HepG2 (cell line): Measurements from ENCODE around the gene ARMC8. TPM values are rescaled to one million over a fixed set of nuclear protein-coding genes. Genes with fewer than 3 reads are reported as not detected.

Experiments
- ATAC-seq: fragments of 200-7000 bp; cut with Tn5 transposase; 3 replicates; pipeline ENCODE4 v1.9.1; 2020; ENCODE audit warnings: mild to moderate bottlenecking, moderate library complexity
- BruUV-seq: library from RNA; stranded (reverse); fragments of 400-500 nt; replicated peaks from 2 replicates; lab custom pipeline; 2021; lab: Mats Ljungman, UMichigan
- CTCF ChIA-PET: fragments of 300-600 bp; formaldehyde crosslinking; extraction: SDS; loops from one replicate; lab custom pipeline; 2021; ENCODE audit warnings: low total read pairs, inconsistent platforms, low intra/inter-chr PET ratio; lab: Yijun Ruan, JAX
- POLR2A ChIA-PET: fragments of 350-600 bp; sonication (Branson Sonifier 250); formaldehyde crosslinking; loops from one replicate; lab custom pipeline; 2020; ENCODE audit warnings: antibody characterized with exemption, inconsistent platforms; lab: Yijun Ruan, JAX
- DNase-seq: peaks from one replicate; pipeline ENCODE4 v3.0.0-alpha.2; 2015; ENCODE audit warnings: low spot score
- FAIRE-seq: peaks from 3 replicates; lab custom pipeline; 2011; peaks lifted over from hg19 to GRCh38; lab: Jason Lieb, UNC
- H2AFZ ChIP-seq: one replicate; pipeline ENCODE4 v1.6.1; 2011; ENCODE audit warnings: low read length, inconsistent platforms
- H3K27ac ChIP-seq: fragments of 300-600 bp; 3 replicates; pipeline ENCODE4 v1.8.0; 2011; ENCODE audit warnings: mixed run types, mild to moderate bottlenecking, mixed read lengths, low read length, inconsistent platforms; ENCODE audit not compliant: insufficient read depth; ENCODE audit errors: extremely low read length
- H3K27me3 ChIP-seq, 2 experiments: fragments of 200-600 bp in 1 of 2; 2 replicates in 1 of 2; 3 replicates in 1 of 2; pipeline versions ENCODE4 v1.6.0 to v1.8.0; 2011; ENCODE audit warnings: low read length in 2 of 2, mild to moderate bottlenecking in 2 of 2, moderate library complexity in 2 of 2, inconsistent platforms in 1 of 2; ENCODE audit not compliant: insufficient read depth in 2 of 2, control insufficient read depth in 1 of 2
- H3K36me3 ChIP-seq, 2 experiments: fragments of 200-600 bp in 1 of 2; replicated peaks in 1 of 2; 2 replicates in 1 of 2; 3 replicates in 1 of 2; pipeline versions ENCODE4 v1.5.1 to v1.8.0; 2011; ENCODE audit warnings: low read length in 2 of 2, inconsistent platforms in 1 of 2; ENCODE audit not compliant: insufficient read depth in 2 of 2, control insufficient read depth in 1 of 2
- H3K4me1 ChIP-seq: 2 replicates; pipeline ENCODE4 v1.5.1; 2012; ENCODE audit warnings: low read length, inconsistent platforms; ENCODE audit not compliant: insufficient read depth
- H3K4me2 ChIP-seq: 2 replicates; pipeline ENCODE4 v1.6.0; 2011; ENCODE audit warnings: low read depth, low read length, inconsistent platforms
- H3K4me3 ChIP-seq, 3 experiments: fragments of 200-600 bp in 1 of 3; sonication (generic), shearing (Covaris generic) in 1 of 3; replicated peaks in 1 of 3; 2 replicates each; pipeline ENCODE4 v1.5.1; 2011 to 2016; ENCODE audit warnings: low read length in 3 of 3, inconsistent platforms in 2 of 3, low read depth in 2 of 3, mild to moderate bottlenecking in 2 of 3, control low read depth in 1 of 3, mixed read lengths in 1 of 3; ENCODE audit not compliant: insufficient read depth in 1 of 3
- H3K79me2 ChIP-seq: one replicate; pipeline ENCODE4 v1.6.1; 2011; ENCODE audit warnings: low read length, inconsistent platforms; ENCODE audit not compliant: insufficient read depth
- H3K9ac ChIP-seq: 2 replicates; pipeline ENCODE4 v1.6.0; 2011; ENCODE audit warnings: mild to moderate bottlenecking, low read depth, low read length, inconsistent platforms; ENCODE audit not compliant: insufficient read depth
- H3K9me3 ChIP-seq: 2 replicates; pipeline ENCODE4 v1.5.1; 2012; ENCODE audit warnings: mild to moderate bottlenecking, low read length
- H4K20me1 ChIP-seq: 2 replicates; pipeline ENCODE4 v1.6.0; 2011; ENCODE audit warnings: inconsistent platforms, mild to moderate bottlenecking, low read length, moderate library complexity; ENCODE audit not compliant: insufficient read depth
- KAT2B ChIP-seq: fragments of 150-350 bp; IDR thresholded peaks from 2 replicates; pipeline ENCODE4 v1.6.1; 2014; ENCODE audit warnings: low read depth, low read length, borderline replicate concordance
- KLF13 ChIP-seq: sonication (generic); formaldehyde crosslinking; IDR thresholded peaks from 2 replicates; pipeline ENCODE4 v1.4.0; 2020; ENCODE audit warnings: mild to moderate bottlenecking, missing genetic modification reagents
- MBNL3 ChIP-seq: fragments of 250-450 bp; sonication (Bioruptor Pico); conservative IDR thresholded peaks from 2 replicates; pipeline ENCODE4 v1.8.0; 2022; ENCODE audit warnings: mild to moderate bottlenecking, inconsistent platforms
- RORA ChIP-seq: sonication (generic); formaldehyde crosslinking; IDR thresholded peaks from 2 replicates; pipeline ENCODE4 v1.5.0; 2020; ENCODE audit warnings: mild to moderate bottlenecking, missing genetic modification reagents, moderate library complexity
- ZFY ChIP-seq: sonication (generic); formaldehyde crosslinking; IDR thresholded peaks from 2 replicates; pipeline ENCODE4 v1.4.0; 2020; ENCODE audit warnings: missing genetic modification reagents
- WGBS: methylation state at CpG from one replicate; pipeline ENCODE4 v1.1.6; 2017; ENCODE audit warnings: low lambda C conversion rate; 5-methylcytosine and 5-hydroxymethylcytosine counted together
- in situ Hi-C: cut with HindIII; loops from 2 replicates; pipeline ENCODE4 v1.10.0; 2017; ENCODE audit warnings: low pct_unique_long_range_greater_than_20kb; ENCODE audit not compliant: extremely low pct_ligation_motif_present
- intact Hi-C: fragments of 100-400 bp; cut with micrococcal nuclease; formaldehyde crosslinking; loops from one replicate; pipeline ENCODE4 v1.10.0; 2022; ENCODE audit not compliant: unreplicated experiment
- polyA plus RNA-seq, 8 experiments: library from polyadenylated mRNA; depleted of rRNA in 3 of 8; stranded (reverse) in 7 of 8; unstranded in 1 of 8; fragments of >200 nt; fragmentation: Illumina TruSeq in 4 of 8; extraction: Trizol in 4 of 8; gene quantifications; 2 replicates each; pipeline versions ENCODE4 v1.2.1 to v1.2.3, GENCODE V29; 2011 to 2016; ENCODE audit warnings: low read depth in 4 of 8, missing spikeins in 1 of 8, mixed read lengths in 1 of 8; ENCODE audit not compliant: insufficient read depth in 1 of 8
- total RNA-seq, 5 experiments: library from RNA; depleted of rRNA; stranded (reverse); fragments of >200 nt; fragmentation: Illumina TruSeq; extraction: Trizol; gene quantifications; 2 replicates each; pipeline ENCODE4 v1.2.3, GENCODE V29; 2016; ENCODE audit warnings: low read depth in 1 of 5
- TF ChIP-seq, protein P1 (sequence below): sonication (generic); formaldehyde crosslinking; conservative IDR thresholded peaks from 2 replicates; pipeline ENCODE4 v1.8.0; 2022; ENCODE audit warnings: low read depth, missing genetic modification reagents
- TF ChIP-seq, protein P2 (sequence below): sonication (generic); formaldehyde crosslinking; IDR thresholded peaks from 2 replicates; pipeline ENCODE4 v1.8.0; 2022; ENCODE audit warnings: missing genetic modification reagents, mild to moderate bottlenecking, inconsistent platforms, borderline replicate concordance
- TF ChIP-seq, protein P3 (sequence below): sonication (generic); formaldehyde crosslinking; conservative IDR thresholded peaks from 2 replicates; pipeline ENCODE4 v1.4.0; 2020; ENCODE audit warnings: missing genetic modification reagents
- TF ChIP-seq, protein P4 (sequence below), 2 experiments: sonication (generic) in 1 of 2; formaldehyde crosslinking in 1 of 2; IDR thresholded peaks; 2 replicates each; pipeline versions ENCODE4 v1.6.1 to v1.9.0; 2014 to 2022; ENCODE audit warnings: antibody characterized with exemption in 1 of 2, borderline replicate concordance in 1 of 2, inconsistent platforms in 1 of 2, low read depth in 1 of 2, missing genetic modification reagents in 1 of 2
- TF ChIP-seq, protein P5 (sequence below): sonication (generic); formaldehyde crosslinking; IDR thresholded peaks from 2 replicates; pipeline ENCODE4 v1.5.0; 2020; ENCODE audit warnings: mild to moderate bottlenecking, low read depth, missing genetic modification reagents, borderline replicate concordance

The ARMC8 gene
- total and polyA plus RNA-seq, 2 of the 13 experiments (the other 11 are each of a cell fraction or from before 2014, with no cell fraction given): 38.9 to 55.3 TPM

DNA sequence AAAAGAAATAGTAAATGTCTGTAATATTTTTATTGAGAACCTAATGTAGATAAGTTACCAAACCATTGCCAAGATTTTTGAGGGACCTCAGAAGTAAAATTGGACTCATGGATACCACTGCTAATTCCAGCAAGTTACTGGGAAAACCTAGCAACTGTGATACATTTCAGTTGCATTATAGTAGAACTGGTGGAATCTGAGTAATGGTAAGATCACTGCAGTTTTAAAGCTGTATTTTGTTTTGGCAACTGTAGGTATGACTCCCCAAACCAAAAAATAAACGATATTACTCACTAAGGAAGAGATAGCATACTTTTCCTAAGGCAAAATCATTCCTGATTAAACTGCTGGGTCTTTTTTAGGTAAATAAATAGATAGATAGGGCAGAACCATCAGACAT, 54.0 kb downstream of the ARMC8 start:
- no peaks in the 10 kb centered on the region for H4K20me1 ChIP-seq
- ChIA-PET POLR2A (no interaction called here), CTCF (no interaction called here)
- intact Hi-C loops: no loop called here
- H3K27me3 ChIP-seq: no peaks in the 10 kb centered on the region
- no peaks in the 10 kb centered on the region for H3K79me2 ChIP-seq
- no peak for DNase-seq
- H3K36me3 ChIP-seq: peaks cover 5 to 62% of the 10 kb centered on the region in 2 experiments
- ATAC-seq: no peak
- no peak overlapping the region for H3K4me2 ChIP-seq
- no peak overlapping the region for H3K4me3 ChIP-seq
- 93% methylated on average over 1 of the region's 1 CpG for WGBS
- H3K9me3 ChIP-seq: no peaks in the 10 kb centered on the region
- H3K27ac ChIP-seq: no peak overlapping the region
- H3K9ac ChIP-seq: no peak overlapping the region
- no peak overlapping the region for H2AFZ ChIP-seq
- in situ Hi-C loops: no loop called here
- FAIRE-seq: no peak
- H3K4me1 ChIP-seq: no peaks in the 10 kb centered on the region
- BruUV-seq: no TSS peak
- TF ChIP-seq, protein P1, sequence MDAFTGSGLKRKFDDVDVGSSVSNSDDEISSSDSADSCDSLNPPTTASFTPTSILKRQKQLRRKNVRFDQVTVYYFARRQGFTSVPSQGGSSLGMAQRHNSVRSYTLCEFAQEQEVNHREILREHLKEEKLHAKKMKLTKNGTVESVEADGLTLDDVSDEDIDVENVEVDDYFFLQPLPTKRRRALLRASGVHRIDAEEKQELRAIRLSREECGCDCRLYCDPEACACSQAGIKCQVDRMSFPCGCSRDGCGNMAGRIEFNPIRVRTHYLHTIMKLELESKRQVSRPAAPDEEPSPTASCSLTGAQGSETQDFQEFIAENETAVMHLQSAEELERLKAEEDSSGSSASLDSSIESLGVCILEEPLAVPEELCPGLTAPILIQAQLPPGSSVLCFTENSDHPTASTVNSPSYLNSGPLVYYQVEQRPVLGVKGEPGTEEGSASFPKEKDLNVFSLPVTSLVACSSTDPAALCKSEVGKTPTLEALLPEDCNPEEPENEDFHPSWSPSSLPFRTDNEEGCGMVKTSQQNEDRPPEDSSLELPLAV: no peak
- TF ChIP-seq KLF13 (no peak), MBNL3 (CRISPR knock-in tag) (no peak), RORA (no peak), KAT2B (no peak), ZFY (CRISPR knock-in tag) (no peak)
- TF ChIP-seq, protein P2, sequence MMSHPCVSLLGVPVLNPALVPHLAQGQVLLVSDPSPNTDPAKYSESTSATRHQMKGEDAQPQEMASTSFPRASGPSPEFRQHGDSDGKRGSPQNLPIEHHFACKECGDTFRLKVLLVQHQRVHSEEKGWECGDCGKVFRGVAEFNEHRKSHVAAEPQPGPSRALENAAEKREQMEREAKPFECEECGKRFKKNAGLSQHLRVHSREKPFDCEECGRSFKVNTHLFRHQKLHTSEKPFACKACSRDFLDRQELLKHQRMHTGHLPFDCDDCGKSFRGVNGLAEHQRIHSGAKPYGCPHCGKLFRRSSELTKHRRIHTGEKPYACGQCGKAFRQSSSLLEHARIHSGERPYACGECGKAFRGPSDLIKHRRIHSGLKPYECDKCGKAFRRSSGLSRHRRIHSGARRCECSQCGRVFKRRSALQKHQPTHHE (CRISPR knock-in tag): no peak
- TF ChIP-seq, protein P3, sequence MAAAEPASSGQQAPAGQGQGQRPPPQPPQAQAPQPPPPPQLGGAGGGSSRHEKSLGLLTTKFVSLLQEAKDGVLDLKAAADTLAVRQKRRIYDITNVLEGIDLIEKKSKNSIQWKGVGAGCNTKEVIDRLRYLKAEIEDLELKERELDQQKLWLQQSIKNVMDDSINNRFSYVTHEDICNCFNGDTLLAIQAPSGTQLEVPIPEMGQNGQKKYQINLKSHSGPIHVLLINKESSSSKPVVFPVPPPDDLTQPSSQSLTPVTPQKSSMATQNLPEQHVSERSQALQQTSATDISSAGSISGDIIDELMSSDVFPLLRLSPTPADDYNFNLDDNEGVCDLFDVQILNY (CRISPR knock-in tag): no peak
- TF ChIP-seq, protein P4, sequence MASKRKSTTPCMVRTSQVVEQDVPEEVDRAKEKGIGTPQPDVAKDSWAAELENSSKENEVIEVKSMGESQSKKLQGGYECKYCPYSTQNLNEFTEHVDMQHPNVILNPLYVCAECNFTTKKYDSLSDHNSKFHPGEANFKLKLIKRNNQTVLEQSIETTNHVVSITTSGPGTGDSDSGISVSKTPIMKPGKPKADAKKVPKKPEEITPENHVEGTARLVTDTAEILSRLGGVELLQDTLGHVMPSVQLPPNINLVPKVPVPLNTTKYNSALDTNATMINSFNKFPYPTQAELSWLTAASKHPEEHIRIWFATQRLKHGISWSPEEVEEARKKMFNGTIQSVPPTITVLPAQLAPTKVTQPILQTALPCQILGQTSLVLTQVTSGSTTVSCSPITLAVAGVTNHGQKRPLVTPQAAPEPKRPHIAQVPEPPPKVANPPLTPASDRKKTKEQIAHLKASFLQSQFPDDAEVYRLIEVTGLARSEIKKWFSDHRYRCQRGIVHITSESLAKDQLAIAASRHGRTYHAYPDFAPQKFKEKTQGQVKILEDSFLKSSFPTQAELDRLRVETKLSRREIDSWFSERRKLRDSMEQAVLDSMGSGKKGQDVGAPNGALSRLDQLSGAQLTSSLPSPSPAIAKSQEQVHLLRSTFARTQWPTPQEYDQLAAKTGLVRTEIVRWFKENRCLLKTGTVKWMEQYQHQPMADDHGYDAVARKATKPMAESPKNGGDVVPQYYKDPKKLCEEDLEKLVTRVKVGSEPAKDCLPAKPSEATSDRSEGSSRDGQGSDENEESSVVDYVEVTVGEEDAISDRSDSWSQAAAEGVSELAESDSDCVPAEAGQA (IDR thresholded peaks at IDR 0.05; ENCODE audit: low read depth): no peak
- TF ChIP-seq, protein P4 (CRISPR knock-in tag; IDR thresholded peaks at IDR 0.05; ENCODE audit: borderline replicate concordance): no peak
- TF ChIP-seq, protein P5, sequence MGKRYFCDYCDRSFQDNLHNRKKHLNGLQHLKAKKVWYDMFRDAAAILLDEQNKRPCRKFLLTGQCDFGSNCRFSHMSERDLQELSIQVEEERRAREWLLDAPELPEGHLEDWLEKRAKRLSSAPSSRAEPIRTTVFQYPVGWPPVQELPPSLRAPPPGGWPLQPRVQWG (CRISPR knock-in tag): no peak
